Body of pancreas (tissue), 4 donors: ENCODE results near the gene TENM4. TPM values are rescaled to one million over a fixed set of nuclear protein-coding genes. Genes with fewer than 3 reads are reported as not detected.

Experiments used
- ATAC-seq: fragments of 150-250 bp; one replicate; pipeline ENCODE4 v1.9.1; 2016
- DNase-seq, 4 donors: peaks; one replicate each; pipeline ENCODE4 v3.0.0-alpha.2; 2019
- H3K27ac ChIP-seq, 4 donors: fragments of 200-600 bp; sonication (generic); 1 replicate in 3 of 4; 2 replicates in 1 of 4; pipeline versions ENCODE4 v1.5.1 to v1.6.1; 2016 to 2019; ENCODE audit warnings: mild to moderate bottlenecking in 1 of 4, mixed read lengths in 1 of 4, moderate library complexity in 1 of 4
- H3K27me3 ChIP-seq, 2 donors: fragments of 200-600 bp; sonication (generic); one replicate each; pipeline ENCODE4 v1.6.0; 2016; ENCODE audit warnings: mild to moderate bottlenecking in 1 of 2
- H3K36me3 ChIP-seq, 2 donors: fragments of 200-600 bp; sonication (generic); replicated peaks in 1 of 2; 2 replicates each; pipeline ENCODE4 v1.5.1; 2016; ENCODE audit warnings: low read depth in 2 of 2; ENCODE audit not compliant: insufficient read depth in 1 of 2
- H3K4me1 ChIP-seq: fragments of 200-600 bp; sonication (generic); one replicate; pipeline ENCODE4 v1.6.0; 2016
- H3K4me3 ChIP-seq, 2 donors: fragments of 200-600 bp; sonication (generic); 1 replicate in 1 of 2; 2 replicates in 1 of 2; pipeline ENCODE4 v1.5.1; 2016 to 2019
- H3K9me3 ChIP-seq, 3 donors: fragments of 200-600 bp; sonication (generic); 1 replicate in 2 of 3; 2 replicates in 1 of 3; pipeline ENCODE4 v1.5.1; 2016
- CTCF ChIP-seq, 7 experiments: fragments of 450-650 bp in 4 of 7; fragments of 200-600 bp in 3 of 7; sonication (generic) in 3 of 7; IDR thresholded peaks; one replicate each; pipeline ENCODE4 v1.5.1; 2016 to 2019; ENCODE audit warnings: antibody characterized with exemption in 7 of 7
- POLR2A ChIP-seq, 3 donors: fragments of 450-650 bp; IDR thresholded peaks; one replicate each; pipeline ENCODE4 v1.6.1; 2016; ENCODE audit warnings: antibody characterized with exemption in 3 of 3, mild to moderate bottlenecking in 2 of 3
- WGBS, 2 donors: methylation state at CpG; one replicate each; pipeline ENCODE4 v1.1.5; 2017; 5-methylcytosine and 5-hydroxymethylcytosine counted together
- intact Hi-C: fragments of 100-400 bp; cut with DNase I; formaldehyde crosslinking; loops from one replicate; pipeline ENCODE4 v1.15.1; 2023
- total RNA-seq, 2 donors: library from RNA; depleted of rRNA; stranded (reverse); fragments of >200 nt; gene quantifications; one replicate each; pipeline ENCODE4 v1.1.0, GENCODE V29; 2016

TENM4 gene
- total RNA-seq, 2 donors from 2014 or later: 0.78 to 6.6 TPM

GRCh38 chr11:78931891-78932290, 508.9 kb downstream of the TENM4 start:
- no peak for TF ChIP-seq POLR2A (IDR thresholded peaks at IDR 0.05)
- no peak for TF ChIP-seq CTCF (IDR thresholded peaks at IDR 0.05)
- Histone ChIP-seq H3K27me3 (no peaks in the 10 kb centered on the region), H3K4me1 (no peaks in the 10 kb centered on the region), H3K36me3 (no peaks in the 10 kb centered on the region), H3K27ac (no peak overlapping the region), H3K4me3 (no peak overlapping the region), H3K9me3 (no peaks in the 10 kb centered on the region)
- ATAC-seq: no peak
- 63 to 76% methylated on average over 4 of the region's 4 CpGs for WGBS, 2 donors
- intact Hi-C loops: no loop called here
- DNase-seq: no peak

- ATAC-seq (no peak), DNase-seq (no peak)
- no peak overlapping the region for H3K4me3 ChIP-seq
- no peaks in the 10 kb centered on the region for H3K36me3 ChIP-seq
- intact Hi-C loops: no loop called here
- WGBS, 2 donors: 72 to 73% methylated on average over 11 of the region's 11 CpGs
- TF ChIP-seq CTCF (IDR thresholded peaks at IDR 0.05) (no peak), POLR2A (IDR thresholded peaks at IDR 0.05) (no peak)
- H3K27ac ChIP-seq: no peak overlapping the region
- H3K9me3 ChIP-seq: no peaks in the 10 kb centered on the region
- no peaks in the 10 kb centered on the region for H3K27me3 ChIP-seq
- H3K4me1 ChIP-seq: no peaks in the 10 kb centered on the region
Measured at GRCh38 chr11:78930810-78931523, 509.9 kb downstream of the TENM4 start.

DNA sequence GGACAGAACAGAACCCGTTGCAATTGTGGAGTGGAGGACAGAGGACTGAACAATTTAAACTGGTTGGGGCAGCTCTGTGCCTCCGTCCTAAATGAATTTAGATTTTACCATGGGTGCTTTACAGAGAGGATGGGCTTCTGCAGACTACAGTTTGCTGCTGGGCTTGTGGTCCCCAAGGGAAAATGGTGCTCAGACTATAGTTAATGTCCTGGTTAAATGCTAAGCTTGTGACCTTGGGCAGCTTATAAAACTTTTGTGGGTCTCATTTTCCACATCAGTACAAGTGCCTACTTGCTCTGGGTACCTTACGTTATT, 511.0 kb downstream of the TENM4 start:
- H3K4me1 ChIP-seq: no peaks in the 10 kb centered on the region
- intact Hi-C loops: no loop called here
- no peak for TF ChIP-seq POLR2A (IDR thresholded peaks at IDR 0.05)
- TF ChIP-seq CTCF (IDR thresholded peaks at IDR 0.05): no peak
- ATAC-seq: no peak
- H3K27ac ChIP-seq: no peak overlapping the region
- no peak for DNase-seq
- no peaks in the 10 kb centered on the region for H3K27me3 ChIP-seq
- H3K9me3 ChIP-seq: no peaks in the 10 kb centered on the region
- WGBS, 2 donors: 67 to 84% methylated on average over 3 of the region's 3 CpGs
- no peak overlapping the region for H3K4me3 ChIP-seq
- no peaks in the 10 kb centered on the region for H3K36me3 ChIP-seq

DNA sequence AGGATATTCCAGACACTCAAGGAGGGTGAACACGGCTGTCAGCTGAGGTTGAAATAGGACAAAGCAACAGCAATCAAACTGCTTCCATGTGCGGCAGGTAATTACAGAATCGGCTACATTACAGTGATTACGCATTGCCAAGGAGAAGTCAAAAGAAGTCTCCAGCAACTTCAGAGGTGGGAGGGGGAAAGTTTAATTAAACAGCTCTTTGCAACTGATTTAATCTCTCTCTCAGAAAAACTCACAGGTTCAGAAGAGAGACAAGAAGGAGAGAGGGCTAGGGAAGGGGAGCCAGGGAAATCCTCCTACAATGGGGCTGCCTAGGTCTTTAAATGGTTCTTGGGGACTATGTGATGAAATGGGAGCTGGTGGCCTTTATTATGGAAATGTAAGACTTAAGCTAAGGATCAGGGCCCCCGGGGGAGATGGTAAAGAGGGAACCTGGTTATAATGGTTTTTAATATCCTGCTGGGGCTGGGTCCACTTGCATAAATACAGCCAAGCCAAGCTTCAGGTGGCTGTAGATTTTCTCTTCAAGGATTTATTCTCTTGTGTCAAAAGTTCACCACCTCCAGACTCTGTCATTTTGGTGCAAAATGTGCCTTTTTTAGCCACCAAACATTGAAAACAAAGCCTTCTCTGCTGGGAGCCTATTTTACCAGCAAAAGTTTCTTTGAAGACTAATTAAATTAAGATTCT, 511.5 kb downstream of the TENM4 start:
- Histone ChIP-seq H3K27ac (no peak overlapping the region), H3K36me3 (no peaks in the 10 kb centered on the region), H3K27me3 (no peaks in the 10 kb centered on the region), H3K4me1 (no peaks in the 10 kb centered on the region), H3K9me3 (no peaks in the 10 kb centered on the region), H3K4me3 (no peak overlapping the region)
- WGBS, 2 donors: 68 to 77% methylated on average over 5 of the region's 5 CpGs
- intact Hi-C loops: no loop called here
- no peak for ATAC-seq
- TF ChIP-seq POLR2A (IDR thresholded peaks at IDR 0.05) (no peak), CTCF (IDR thresholded peaks at IDR 0.05) (no peak)
- no peak for DNase-seq

GRCh38 chr11:78927511-78927910, 513.3 kb downstream of the TENM4 start:
- TF ChIP-seq CTCF (IDR thresholded peaks at IDR 0.05) (no peak), POLR2A (IDR thresholded peaks at IDR 0.05) (no peak)
- H3K9me3 ChIP-seq: no peaks in the 10 kb centered on the region

More at GRCh38 chr11:78927511-78927910, 513.3 kb downstream of the TENM4 start:
- intact Hi-C loops: no loop called here
- no peaks in the 10 kb centered on the region for H3K4me1 ChIP-seq
- H3K27me3 ChIP-seq: no peaks in the 10 kb centered on the region
- ATAC-seq (no peak), DNase-seq (no peak)
- WGBS, 2 donors: 70 to 78% methylated on average over 3 of the region's 3 CpGs
- no peaks in the 10 kb centered on the region for H3K36me3 ChIP-seq
- H3K4me3 ChIP-seq: no peak overlapping the region
- no peak overlapping the region for H3K27ac ChIP-seq
